A549 (cell line): ENCODE data around the gene PPP3CA. TPM values are rescaled to one million over a fixed set of nuclear protein-coding genes. Genes with fewer than 3 reads are reported as not detected.

ENCODE experiments used
- ATAC-seq, 2 experiments: fragments of 200-7000 bp in 1 of 2; fragments of >200 bp in 1 of 2; cut with Nextera tagmentation in 1 of 2; cut with Tn5 transposase in 1 of 2; 3 replicates each; pipeline versions ENCODE4 v1.8.0 to v1.9.1; 2018 to 2020; ENCODE audit warnings: mild to moderate bottlenecking in 1 of 2, moderate library complexity in 1 of 2
- CTCF ChIA-PET: fragments of 300-600 bp; sonication (Branson Sonifier 250); formaldehyde crosslinking; extraction: SDS; loops from one replicate; lab custom pipeline; 2021; ENCODE audit warnings: antibody characterized with exemption, inconsistent platforms; lab: Yijun Ruan, JAX
- POLR2A ChIA-PET: fragments of 350-600 bp; formaldehyde crosslinking; extraction: SDS; loops from one replicate; lab custom pipeline; 2021; ENCODE audit warnings: antibody characterized with exemption, inconsistent platforms; lab: Yijun Ruan, JAX
- DNase-seq, 2 experiments: peaks; one replicate each; pipeline versions ENCODE4 v3.0.0 to v3.0.0-alpha.2; 2011 to 2016; ENCODE audit warnings: low read depth in 1 of 2, low spot score in 1 of 2
- FAIRE-seq: peaks from 2 replicates; lab custom pipeline; 2011; peaks lifted over from hg19 to GRCh38; lab: Jason Lieb, UNC
- H3K27ac ChIP-seq, 2 experiments: fragments of >200 bp; sonication (Bioruptor Twin); formaldehyde crosslinking; 3 replicates each; pipeline ENCODE4 v1.5.1; 2016 to 2017
- H3K4me1 ChIP-seq: fragments of >200 bp; sonication (Bioruptor Twin); formaldehyde crosslinking; 3 replicates; pipeline ENCODE4 v1.6.1; 2016
- H3K4me2 ChIP-seq: fragments of >200 bp; sonication (Bioruptor Twin); formaldehyde crosslinking; 3 replicates; pipeline ENCODE4 v1.6.1; 2016
- H3K4me3 ChIP-seq: fragments of >200 bp; sonication (Bioruptor Twin); formaldehyde crosslinking; 3 replicates; pipeline ENCODE4 v1.5.1; 2016
- H3K9me3 ChIP-seq: fragments of >200 bp; sonication (Bioruptor Twin); formaldehyde crosslinking; 3 replicates; pipeline ENCODE4 v1.6.1; 2016
- CBX8 ChIP-seq: fragments of 200-600 bp; sonication (generic); IDR thresholded peaks from 2 replicates; pipeline ENCODE4 v1.6.1; 2016
- EHF ChIP-seq: fragments of 250-450 bp; sonication (Bioruptor Pico); IDR thresholded peaks from 2 replicates; pipeline ENCODE4 v1.5.0; 2020; ENCODE audit warnings: mild to moderate bottlenecking
- EHMT2 ChIP-seq: fragments of 200-600 bp; sonication (generic); IDR thresholded peaks from 2 replicates; pipeline ENCODE4 v1.6.1; 2016; ENCODE audit warnings: antibody characterized with exemption, low read depth, mild to moderate bottlenecking, moderate library complexity
- ESRRA ChIP-seq: fragments of 150-350 bp; IDR thresholded peaks from 2 replicates; pipeline ENCODE4 v1.6.1; 2014; ENCODE audit warnings: mild to moderate bottlenecking, low read length, borderline replicate concordance
- FOSL2 ChIP-seq, 2 experiments: fragments of 450-650 bp in 1 of 2; fragments of >200 bp in 1 of 2; sonication (Bioruptor Twin) in 1 of 2; formaldehyde crosslinking; IDR thresholded peaks; 2 replicates each; pipeline versions ENCODE4 v1.5.0 to v1.6.1; 2016 to 2020; ENCODE audit warnings: mild to moderate bottlenecking in 1 of 2, moderate library complexity in 1 of 2
- HEYL ChIP-seq: fragments of 250-450 bp; sonication (Bioruptor Pico); IDR thresholded peaks from 2 replicates; pipeline ENCODE4 v1.8.0; 2021; ENCODE audit warnings: mild to moderate bottlenecking, moderate library complexity
- HOXB5 ChIP-seq: fragments of 250-450 bp; sonication (Bioruptor Pico); IDR thresholded peaks from 2 replicates; pipeline ENCODE4 v1.5.0; 2020; ENCODE audit warnings: mild to moderate bottlenecking, moderate library complexity
- JUN ChIP-seq, 2 experiments: fragments of >200 bp; sonication (Bioruptor Twin); formaldehyde crosslinking; IDR thresholded peaks; 2 replicates in 1 of 2; 3 replicates in 1 of 2; pipeline ENCODE4 v1.6.1; 2016 to 2017
- KDM1A ChIP-seq: fragments of 200-600 bp; sonication (generic); IDR thresholded peaks from 2 replicates; pipeline ENCODE4 v1.6.1; 2016; ENCODE audit warnings: low read depth, mild to moderate bottlenecking
- MYC ChIP-seq: IDR thresholded peaks from 2 replicates; pipeline ENCODE4 v1.6.1; 2012; ENCODE audit warnings: mild to moderate bottlenecking, inconsistent platforms, low read length, improper control_type of control experiment, borderline replicate concordance
- NFE2L2 ChIP-seq: fragments of 150-350 bp; conservative IDR thresholded peaks from 2 replicates; pipeline ENCODE4 v1.6.1; 2014; ENCODE audit warnings: low read length
- NR3C1 ChIP-seq: fragments of >200 bp; sonication (Bioruptor Twin); formaldehyde crosslinking; IDR thresholded peaks from 3 replicates; pipeline ENCODE4 v1.6.1; 2017
- RAD21 ChIP-seq, 2 experiments: fragments of >200 bp in 1 of 2; sonication (Bioruptor Twin) in 1 of 2; formaldehyde crosslinking in 1 of 2; IDR thresholded peaks in 1 of 2; conservative IDR thresholded peaks in 1 of 2; 2 replicates in 1 of 2; 3 replicates in 1 of 2; pipeline ENCODE4 v1.6.1; 2012 to 2018; ENCODE audit warnings: inconsistent platforms in 1 of 2
- RCOR1 ChIP-seq: fragments of 150-350 bp; IDR thresholded peaks from 2 replicates; pipeline ENCODE4 v1.6.1; 2014; ENCODE audit warnings: antibody characterized with exemption, low read length, low read depth
- ZC3H11A ChIP-seq: fragments of 450-650 bp; IDR thresholded peaks from 2 replicates; pipeline ENCODE4 v1.6.1; 2014; ENCODE audit warnings: antibody characterized with exemption, mild to moderate bottlenecking
- ZSCAN20 ChIP-seq: fragments of 250-450 bp; sonication (Bioruptor Pico); IDR thresholded peaks from 2 replicates; pipeline ENCODE4 v1.8.0; 2022; ENCODE audit warnings: mild to moderate bottlenecking, moderate library complexity
- WGBS: methylation state at CpG from one replicate; pipeline ENCODE4 v1.1.6; 2017; ENCODE audit errors: missing lambda C conversion rate; 5-methylcytosine and 5-hydroxymethylcytosine counted together
- polyA plus RNA-seq, 4 experiments: library from polyadenylated mRNA; depleted of rRNA in 3 of 4; stranded (reverse); fragments of >200 nt; fragmentation: RNase III in 1 of 4; extraction: RNeasy Plus Mini Kit Qiagen cat#74134 plus additional on column Dnase treatment in 1 of 4; gene quantifications; 2 replicates in 3 of 4; 3 replicates in 1 of 4; pipeline ENCODE4 v1.2.3, GENCODE V29; 2011 to 2017
- TF ChIP-seq, protein P1 (sequence below): IDR thresholded peaks from 2 replicates; pipeline ENCODE4 v1.6.1; 2012
- TF ChIP-seq, protein P2 (sequence below): fragments of >200 bp; sonication (Bioruptor Twin); formaldehyde crosslinking; IDR thresholded peaks from 3 replicates; pipeline ENCODE4 v1.6.1; 2016

Gene PPP3CA
- polyA plus RNA-seq, 2 of the 4 experiments (the other 2 are of a cell fraction): 21.4 to 42.4 TPM

DNA sequence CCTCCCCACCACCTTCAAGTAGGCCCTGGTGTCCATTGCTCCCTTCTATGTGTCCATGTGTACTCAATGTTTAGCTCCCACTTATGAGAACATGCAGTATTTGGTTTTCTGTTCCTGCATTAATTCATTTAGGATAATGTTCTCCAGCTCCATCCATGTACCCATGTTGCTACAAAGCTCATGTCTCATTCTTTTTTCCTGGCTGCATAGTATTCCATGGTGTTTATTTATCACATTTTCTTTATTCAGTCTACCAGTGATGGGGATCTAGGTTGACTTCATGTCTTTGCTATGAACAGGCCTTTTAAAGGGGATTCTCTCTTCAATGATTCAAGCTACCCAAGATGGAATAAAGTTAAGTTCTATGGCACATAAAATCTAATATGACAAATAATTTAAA lies 119.6 kb downstream of the PPP3CA start:
- TF ChIP-seq ESRRA (no peak), KDM1A (0 out of 2 replicates have a peak, but pooled peaks have one; percentile 56)
- FAIRE-seq (no peak), DNase-seq (no peak), ATAC-seq (no peak)
- H3K4me2 ChIP-seq: no peak overlapping the region
- H3K4me3 ChIP-seq: no peak overlapping the region
- no peak overlapping the region for H3K27ac ChIP-seq
- H3K9me3 ChIP-seq: no peaks in the 10 kb centered on the region
- ChIA-PET CTCF (no interaction called here), POLR2A (no interaction called here)
- peaks cover 65% of the 10 kb centered on the region for H3K4me1 ChIP-seq

DNA sequence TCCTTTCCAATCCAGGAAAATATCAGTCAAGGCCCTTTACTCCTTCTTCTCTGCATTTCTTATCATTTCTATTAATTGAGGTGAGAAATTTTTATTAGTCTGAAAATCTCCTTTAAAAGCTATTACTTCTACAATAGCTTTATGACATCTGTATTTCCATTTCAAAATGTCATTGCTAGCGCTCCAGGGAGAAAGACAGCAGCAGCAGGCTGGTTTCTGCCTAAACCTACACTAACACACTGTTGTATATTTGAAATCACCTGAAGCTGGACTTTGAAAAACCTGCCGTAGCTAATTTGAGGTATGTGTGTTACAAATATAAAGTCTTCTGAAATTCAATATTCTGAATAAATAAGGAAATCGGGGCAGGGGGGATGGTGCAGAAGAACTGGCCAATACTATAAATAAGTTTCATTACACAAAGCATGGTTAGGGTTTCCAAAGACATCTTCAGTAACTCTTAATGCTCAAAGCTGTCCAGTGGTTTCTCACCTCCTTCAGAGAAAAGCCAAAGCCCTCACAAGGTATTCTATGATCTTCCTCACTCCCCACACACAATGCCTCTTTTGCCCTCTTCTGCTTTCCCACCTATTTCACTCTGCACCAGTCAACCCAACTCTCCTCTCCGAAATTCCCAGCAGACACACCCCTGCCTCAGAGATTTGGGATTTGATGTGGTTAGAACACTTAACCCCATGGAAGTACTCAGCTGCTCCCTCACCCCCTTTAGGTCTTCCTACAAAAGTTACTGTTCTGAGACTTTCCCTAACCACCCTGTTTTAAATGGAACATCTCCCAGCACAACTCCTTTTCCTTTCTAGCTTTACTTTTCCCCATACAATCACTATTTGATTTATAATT lies 122.7 kb downstream of the PPP3CA start:
- no peak for FAIRE-seq
- H3K4me2 ChIP-seq: no peak overlapping the region
- no peaks in the 10 kb centered on the region for H3K9me3 ChIP-seq
- no peak for DNase-seq
- WGBS: 51% methylated on average over 4 of the region's 4 CpGs
- H3K4me1 ChIP-seq: peaks cover 62% of the 10 kb centered on the region
- H3K4me3 ChIP-seq: no peak overlapping the region
- POLR2A ChIA-PET: no interaction called here
- no peak; a peak in 4 of 6 replicates for ATAC-seq
- no peak for TF ChIP-seq NR3C1
- no peak for TF ChIP-seq RCOR1
- TF ChIP-seq EHMT2: no peak
- TF ChIP-seq, all 56 proteins: peak for 0
- CTCF ChIA-PET: no interaction called here
- peak overlapping the region in 1 of 2 experiments; percentile 35; a peak in 2 of 6 replicates for H3K27ac ChIP-seq

DNA sequence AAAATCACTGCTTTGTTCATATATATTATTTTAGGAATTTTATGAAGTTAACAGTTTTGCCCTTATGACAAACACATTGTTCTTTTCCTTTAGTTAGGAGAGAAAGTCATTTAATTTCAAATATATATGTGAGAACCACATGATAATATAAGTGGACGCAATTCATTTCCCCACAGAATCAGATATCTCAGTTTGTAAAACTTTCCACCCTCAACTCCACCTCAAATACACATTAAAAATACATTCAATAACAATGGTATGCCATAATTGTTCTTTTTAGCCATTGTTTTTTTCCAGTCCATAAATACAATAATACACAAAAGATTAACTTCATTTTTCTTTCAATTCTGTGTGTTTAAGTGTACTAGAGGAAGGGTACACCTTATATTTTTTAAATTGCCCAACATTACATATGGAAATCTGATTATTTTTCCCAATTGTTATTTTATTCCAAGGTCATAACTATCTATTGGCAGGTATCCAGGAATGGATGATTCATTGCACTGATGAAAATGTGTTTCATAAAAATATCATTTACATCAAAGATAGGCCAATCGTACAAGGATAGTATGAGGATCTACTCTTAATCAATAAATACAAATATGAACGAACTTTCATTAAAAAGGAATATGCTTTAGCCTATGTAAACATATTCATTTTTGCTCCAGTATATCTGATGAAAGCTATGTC lies 125.0 kb downstream of the PPP3CA start:
- no peak for FAIRE-seq
- CTCF ChIA-PET: no interaction called here
- H3K27ac ChIP-seq: no peak overlapping the region
- no peak overlapping the region for H3K4me3 ChIP-seq
- 39% methylated on average over 3 of the region's 3 CpGs for WGBS
- peak overlapping the region; percentile 51 for H3K4me2 ChIP-seq
- H3K4me1 ChIP-seq: peaks cover 74% of the 10 kb centered on the region
- no peak for ATAC-seq
- no peak for DNase-seq
- POLR2A ChIA-PET: no interaction called here
- H3K9me3 ChIP-seq: no peaks in the 10 kb centered on the region
- TF ChIP-seq FOSL2 (IDR thresholded peaks at IDR 0.05): no peak
- peak; percentile 48 for TF ChIP-seq FOSL2 (CRISPR knock-in tag; IDR thresholded peaks at IDR 0.05)
- TF ChIP-seq EHF (CRISPR knock-in tag): no peak
- TF ChIP-seq, protein P1, sequence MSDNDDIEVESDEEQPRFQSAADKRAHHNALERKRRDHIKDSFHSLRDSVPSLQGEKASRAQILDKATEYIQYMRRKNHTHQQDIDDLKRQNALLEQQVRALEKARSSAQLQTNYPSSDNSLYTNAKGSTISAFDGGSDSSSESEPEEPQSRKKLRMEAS: no peak

DNA sequence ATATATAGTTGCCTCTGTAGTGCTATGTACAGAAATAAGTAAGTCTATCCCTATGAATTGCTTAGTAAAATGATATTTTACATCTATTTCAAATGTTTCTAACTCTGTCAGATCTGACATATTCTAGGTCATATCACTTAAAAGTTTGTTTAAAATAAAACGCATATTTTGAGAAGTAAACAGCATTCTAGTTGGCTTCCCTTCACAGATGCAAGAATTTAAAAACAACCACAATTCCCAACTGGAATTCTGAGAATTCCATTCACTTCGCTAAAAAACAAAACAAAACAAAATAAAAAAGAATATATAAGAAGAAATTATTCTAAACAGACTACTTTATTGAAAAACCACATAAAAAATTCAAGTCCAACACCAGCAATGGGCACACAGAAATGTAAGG lies 126.0 kb downstream of the PPP3CA start:
- H3K4me3 ChIP-seq: no peak overlapping the region
- H3K4me1 ChIP-seq: peaks cover 81% of the 10 kb centered on the region
- POLR2A ChIA-PET: no interaction called here
- CTCF ChIA-PET: no interaction called here
- H3K9me3 ChIP-seq: no peaks in the 10 kb centered on the region
- no peak overlapping the region for H3K4me2 ChIP-seq
- H3K27ac ChIP-seq: no peak overlapping the region
- ATAC-seq (no peak), FAIRE-seq (no peak), DNase-seq (no peak)
- WGBS: 65% methylated on average over 2 of the region's 2 CpGs
- TF ChIP-seq ZC3H11A: no peak
- TF ChIP-seq NFE2L2: no peak
- TF ChIP-seq CBX8: no peak
- no peak for TF ChIP-seq JUN (IDR thresholded peaks at IDR 0.05)
- TF ChIP-seq ZSCAN20 (CRISPR knock-in tag): no peak
- TF ChIP-seq RAD21 (conservative IDR thresholded peaks at IDR 0.05 in 1 of 2, IDR thresholded peaks at IDR 0.05 in 1 of 2): no peak
- TF ChIP-seq HOXB5: no peak
- TF ChIP-seq, protein P2, sequence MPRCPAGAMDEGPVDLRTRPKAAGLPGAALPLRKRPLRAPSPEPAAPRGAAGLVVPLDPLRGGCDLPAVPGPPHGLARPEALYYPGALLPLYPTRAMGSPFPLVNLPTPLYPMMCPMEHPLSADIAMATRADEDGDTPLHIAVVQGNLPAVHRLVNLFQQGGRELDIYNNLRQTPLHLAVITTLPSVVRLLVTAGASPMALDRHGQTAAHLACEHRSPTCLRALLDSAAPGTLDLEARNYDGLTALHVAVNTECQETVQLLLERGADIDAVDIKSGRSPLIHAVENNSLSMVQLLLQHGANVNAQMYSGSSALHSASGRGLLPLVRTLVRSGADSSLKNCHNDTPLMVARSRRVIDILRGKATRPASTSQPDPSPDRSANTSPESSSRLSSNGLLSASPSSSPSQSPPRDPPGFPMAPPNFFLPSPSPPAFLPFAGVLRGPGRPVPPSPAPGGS: no peak
- TF ChIP-seq HEYL (CRISPR knock-in tag): no peak
- TF ChIP-seq MYC: no peak
